Measurements from ENCODE around the gene COL28A1.

The COL28A1 gene

GRCh38 chr7:7452652-7453051, 83.0 kb downstream of the COL28A1 start:
- no peak for DNase-seq

GRCh38 chr7:7452119-7452518, 83.6 kb downstream of the COL28A1 start:
- DNase-seq = no peak

GRCh38 chr7:7449055-7449454, 86.6 kb downstream of the COL28A1 start:
- DNase-seq = no peak

- no peak for DNase-seq
Measured at GRCh38 chr7:7446616-7447015, 89.1 kb downstream of the COL28A1 start.

- DNase-seq = no peak
Measured at GRCh38 chr7:7443806-7444350, 91.8 kb downstream of the COL28A1 start.

- no peak for DNase-seq
Measured at GRCh38 chr7:7439564-7439963, 96.1 kb downstream of the COL28A1 start.

GRCh38 chr7:7438851-7439250, 96.8 kb downstream of the COL28A1 start:
- DNase-seq = no peak

GRCh38 chr7:7435978-7436377, 99.7 kb downstream of the COL28A1 start:
- no peak for DNase-seq

GRCh38 chr7:7434329-7434728, 101.3 kb downstream of the COL28A1 start:
- DNase-seq = no peak

- no peak for DNase-seq
Measured at GRCh38 chr7:7433811-7434210, 101.9 kb downstream of the COL28A1 start.

- DNase-seq = no peak
Measured at GRCh38 chr7:7432979-7433378, 102.7 kb downstream of the COL28A1 start.

GRCh38 chr7:7428806-7429205, 106.9 kb downstream of the COL28A1 start:
- DNase-seq = no peak

GRCh38 chr7:7427363-7427762, 108.3 kb downstream of the COL28A1 start:
- no peak for DNase-seq

- DNase-seq = no peak
Measured at GRCh38 chr7:7426676-7427075, 109.0 kb downstream of the COL28A1 start.

GRCh38 chr7:7425321-7425720, 110.4 kb downstream of the COL28A1 start:
- DNase-seq = no peak

GRCh38 chr7:7424151-7424873, 111.4 kb downstream of the COL28A1 start:
- DNase-seq = peak; percentile 9

GRCh38 chr7:7422641-7423040, 113.0 kb downstream of the COL28A1 start:
- no peak for DNase-seq

GRCh38 chr7:7421826-7422225, 113.8 kb downstream of the COL28A1 start:
- no peak for DNase-seq

- DNase-seq = no peak
Measured at GRCh38 chr7:7418997-7419396, 116.7 kb downstream of the COL28A1 start.

- no peak for DNase-seq
Measured at GRCh38 chr7:7417851-7418250, 117.8 kb downstream of the COL28A1 start.

GRCh38 chr7:7417414-7417813, 118.3 kb downstream of the COL28A1 start:
- no peak for DNase-seq

GRCh38 chr7:7416031-7416858, 119.4 kb downstream of the COL28A1 start:
- no peak for DNase-seq

- no peak for DNase-seq
Measured at GRCh38 chr7:7414791-7415603, 120.7 kb downstream of the COL28A1 start.
